HepG2 (cell line): Measurements from ENCODE around the gene LIME1. TPM values are rescaled to one million over a fixed set of nuclear protein-coding genes. Genes with fewer than 3 reads are reported as not detected.
A peak's percentile ranks its signal among the peaks of the same experiment; 100 is the strongest.

ENCODE experiments used
- ADNP ChIP-seq: sonication (generic); formaldehyde crosslinking; IDR thresholded peaks from 2 replicates; pipeline ENCODE4 v1.4.0; 2020; ENCODE audit warnings: missing genetic modification reagents
- ATF7 ChIP-seq, 2 experiments: fragments of 450-650 bp in 1 of 2; sonication (generic) in 1 of 2; formaldehyde crosslinking in 1 of 2; IDR thresholded peaks; 2 replicates each; pipeline versions ENCODE4 v1.4.0 to v1.6.1; 2016 to 2020; ENCODE audit warnings: antibody characterized with exemption in 1 of 2, mild to moderate bottlenecking in 1 of 2, missing genetic modification reagents in 1 of 2
- FOXJ3 ChIP-seq: sonication (generic); formaldehyde crosslinking; IDR thresholded peaks from 2 replicates; pipeline ENCODE4 v1.4.0; 2020; ENCODE audit warnings: missing genetic modification reagents, mild to moderate bottlenecking, borderline replicate concordance
- GLI4 ChIP-seq: sonication (generic); formaldehyde crosslinking; IDR thresholded peaks from 2 replicates; pipeline ENCODE4 v1.5.1; 2020; ENCODE audit warnings: missing genetic modification reagents, mild to moderate bottlenecking, moderate library complexity, borderline replicate concordance
- KAT2B ChIP-seq: fragments of 150-350 bp; IDR thresholded peaks from 2 replicates; pipeline ENCODE4 v1.6.1; 2014; ENCODE audit warnings: low read depth, low read length, borderline replicate concordance
- NFYC ChIP-seq: IDR thresholded peaks from 2 replicates; pipeline ENCODE4 v1.6.1; 2016; ENCODE audit warnings: missing genetic modification reagents, missing compliant biosample characterization
- SAP130 ChIP-seq: IDR thresholded peaks from 2 replicates; pipeline ENCODE4 v1.6.1; 2016; ENCODE audit warnings: low read depth
- TMF1 ChIP-seq: sonication (generic); formaldehyde crosslinking; IDR thresholded peaks from 2 replicates; pipeline ENCODE4 v1.8.1; 2022; ENCODE audit warnings: low read depth, missing genetic modification reagents
- ZBTB38 ChIP-seq: sonication (generic); formaldehyde crosslinking; IDR thresholded peaks from 2 replicates; pipeline ENCODE4 v1.5.1; 2020; ENCODE audit warnings: mild to moderate bottlenecking, missing genetic modification reagents
- ZBTB7B ChIP-seq: sonication (generic); formaldehyde crosslinking; IDR thresholded peaks from 2 replicates; pipeline ENCODE4 v1.4.0; 2020; ENCODE audit warnings: missing genetic modification reagents
- ZHX1 ChIP-seq: sonication (generic); formaldehyde crosslinking; IDR thresholded peaks from 2 replicates; pipeline ENCODE4 v1.8.1; 2022; ENCODE audit warnings: low read depth, mild to moderate bottlenecking, missing genetic modification reagents
- ZNF101 ChIP-seq: sonication (generic); formaldehyde crosslinking; IDR thresholded peaks from 2 replicates; pipeline ENCODE4 v1.4.0; 2020; ENCODE audit warnings: mild to moderate bottlenecking, low read depth, missing genetic modification reagents, borderline replicate concordance
- ZNF280B ChIP-seq: sonication (generic); formaldehyde crosslinking; IDR thresholded peaks from 2 replicates; pipeline ENCODE4 v1.5.0; 2020; ENCODE audit warnings: missing genetic modification reagents, mild to moderate bottlenecking, borderline replicate concordance
- ZNF329 ChIP-seq: sonication (generic); formaldehyde crosslinking; IDR thresholded peaks from 2 replicates; pipeline ENCODE4 v1.9.0; 2021; ENCODE audit warnings: low read depth, mild to moderate bottlenecking, missing genetic modification reagents
- ZNF331 ChIP-seq: sonication (generic); formaldehyde crosslinking; IDR thresholded peaks from 2 replicates; pipeline ENCODE4 v1.4.0; 2020; ENCODE audit warnings: missing genetic modification reagents
- ZNF382 ChIP-seq: sonication (generic); formaldehyde crosslinking; IDR thresholded peaks from 2 replicates; pipeline ENCODE4 v1.5.0; 2020; ENCODE audit warnings: missing genetic modification reagents, mild to moderate bottlenecking, borderline replicate concordance
- ZNF431 ChIP-seq: sonication (generic); formaldehyde crosslinking; IDR thresholded peaks from 2 replicates; pipeline ENCODE4 v1.9.0; 2022; ENCODE audit warnings: missing genetic modification reagents, low read depth, mild to moderate bottlenecking, borderline replicate concordance
- ZNF737 ChIP-seq: sonication (generic); formaldehyde crosslinking; IDR thresholded peaks from 2 replicates; pipeline ENCODE4 v1.5.0; 2020; ENCODE audit warnings: missing genetic modification reagents, mild to moderate bottlenecking, borderline replicate concordance
- ZNF768 ChIP-seq: sonication (generic); formaldehyde crosslinking; IDR thresholded peaks from 2 replicates; pipeline ENCODE4 v1.4.0; 2020; ENCODE audit warnings: missing genetic modification reagents
- polyA plus RNA-seq, 8 experiments: library from polyadenylated mRNA; depleted of rRNA in 3 of 8; stranded (reverse) in 7 of 8; unstranded in 1 of 8; fragments of >200 nt; fragmentation: Illumina TruSeq in 4 of 8; extraction: Trizol in 4 of 8; gene quantifications; 2 replicates each; pipeline versions ENCODE4 v1.2.1 to v1.2.3, GENCODE V29; 2011 to 2016; ENCODE audit warnings: low read depth in 4 of 8, missing spikeins in 1 of 8, mixed read lengths in 1 of 8; ENCODE audit not compliant: insufficient read depth in 1 of 8
- total RNA-seq, 5 experiments: library from RNA; depleted of rRNA; stranded (reverse); fragments of >200 nt; fragmentation: Illumina TruSeq; extraction: Trizol; gene quantifications; 2 replicates each; pipeline ENCODE4 v1.2.3, GENCODE V29; 2016; ENCODE audit warnings: low read depth in 1 of 5
- TF ChIP-seq, protein P1 (sequence below): sonication (generic); formaldehyde crosslinking; IDR thresholded peaks from 2 replicates; pipeline ENCODE4 v1.4.0; 2020; ENCODE audit warnings: missing genetic modification reagents, mild to moderate bottlenecking, borderline replicate concordance
- TF ChIP-seq, protein P2 (sequence below): sonication (generic); formaldehyde crosslinking; IDR thresholded peaks from 2 replicates; pipeline ENCODE4 v1.4.0; 2020; ENCODE audit warnings: missing genetic modification reagents

Gene LIME1
- total and polyA plus RNA-seq, 2 of the 13 experiments (the other 11 are each of a cell fraction or from before 2014, with no cell fraction given) = 13.0 to 61.5 TPM

GRCh38 chr20:63765082-63765873, 28.8 kb downstream of the LIME1 start (continued):
- TF ChIP-seq FOXJ3 (CRISPR knock-in tag) (no peak; the same call in 1 of the 2 replicates), ATF7 (IDR thresholded peaks at IDR 0.05) (no peak), ATF7 (CRISPR knock-in tag; IDR thresholded peaks at IDR 0.05) (no peak), ZNF329 (CRISPR knock-in tag) (no peak), ADNP (CRISPR knock-in tag) (no peak; the same call in 1 of the 2 replicates), TMF1 (CRISPR knock-in tag) (no peak), ZNF382 (CRISPR knock-in tag) (no peak), ZNF101 (no peak), ZNF280B (peak; percentile 68; the same call in 1 of the 2 replicates), ZBTB38 (CRISPR knock-in tag) (peak; percentile 86; the same call in 1 of the 2 replicates), ZBTB7B (CRISPR knock-in tag) (peak; percentile 91), ZNF431 (CRISPR knock-in tag) (no peak), ZNF768 (no peak; the same call in 1 of the 2 replicates), ZNF737 (no peak), GLI4 (no peak), ZNF331 (peak; percentile 36; the same call in 1 of the 2 replicates), NFYC (no peak), SAP130 (CRISPR knock-in tag) (peak; percentile 75), ZHX1 (CRISPR knock-in tag) (no peak), KAT2B (no peak)
- TF ChIP-seq, protein P1, sequence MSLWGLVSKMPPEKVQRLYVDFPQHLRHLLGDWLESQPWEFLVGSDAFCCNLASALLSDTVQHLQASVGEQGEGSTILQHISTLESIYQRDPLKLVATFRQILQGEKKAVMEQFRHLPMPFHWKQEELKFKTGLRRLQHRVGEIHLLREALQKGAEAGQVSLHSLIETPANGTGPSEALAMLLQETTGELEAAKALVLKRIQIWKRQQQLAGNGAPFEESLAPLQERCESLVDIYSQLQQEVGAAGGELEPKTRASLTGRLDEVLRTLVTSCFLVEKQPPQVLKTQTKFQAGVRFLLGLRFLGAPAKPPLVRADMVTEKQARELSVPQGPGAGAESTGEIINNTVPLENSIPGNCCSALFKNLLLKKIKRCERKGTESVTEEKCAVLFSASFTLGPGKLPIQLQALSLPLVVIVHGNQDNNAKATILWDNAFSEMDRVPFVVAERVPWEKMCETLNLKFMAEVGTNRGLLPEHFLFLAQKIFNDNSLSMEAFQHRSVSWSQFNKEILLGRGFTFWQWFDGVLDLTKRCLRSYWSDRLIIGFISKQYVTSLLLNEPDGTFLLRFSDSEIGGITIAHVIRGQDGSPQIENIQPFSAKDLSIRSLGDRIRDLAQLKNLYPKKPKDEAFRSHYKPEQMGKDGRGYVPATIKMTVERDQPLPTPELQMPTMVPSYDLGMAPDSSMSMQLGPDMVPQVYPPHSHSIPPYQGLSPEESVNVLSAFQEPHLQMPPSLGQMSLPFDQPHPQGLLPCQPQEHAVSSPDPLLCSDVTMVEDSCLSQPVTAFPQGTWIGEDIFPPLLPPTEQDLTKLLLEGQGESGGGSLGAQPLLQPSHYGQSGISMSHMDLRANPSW (CRISPR knock-in tag) = no peak
- TF ChIP-seq, protein P2, sequence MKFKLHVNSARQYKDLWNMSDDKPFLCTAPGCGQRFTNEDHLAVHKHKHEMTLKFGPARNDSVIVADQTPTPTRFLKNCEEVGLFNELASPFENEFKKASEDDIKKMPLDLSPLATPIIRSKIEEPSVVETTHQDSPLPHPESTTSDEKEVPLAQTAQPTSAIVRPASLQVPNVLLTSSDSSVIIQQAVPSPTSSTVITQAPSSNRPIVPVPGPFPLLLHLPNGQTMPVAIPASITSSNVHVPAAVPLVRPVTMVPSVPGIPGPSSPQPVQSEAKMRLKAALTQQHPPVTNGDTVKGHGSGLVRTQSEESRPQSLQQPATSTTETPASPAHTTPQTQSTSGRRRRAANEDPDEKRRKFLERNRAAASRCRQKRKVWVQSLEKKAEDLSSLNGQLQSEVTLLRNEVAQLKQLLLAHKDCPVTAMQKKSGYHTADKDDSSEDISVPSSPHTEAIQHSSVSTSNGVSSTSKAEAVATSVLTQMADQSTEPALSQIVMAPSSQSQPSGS (CRISPR knock-in tag) = no peak
